T-helper 2 cell treated with Interferon-gamma antibody and Interleukin-4, amounts not matched to agents 100 ng/mL and 5 ng/mL, for 36 hours (primary cell): Measurements from ENCODE around the gene C11orf54. TPM values are rescaled to one million over a fixed set of nuclear protein-coding genes. Genes with fewer than 3 reads are reported as not detected.

ENCODE experiments used
- total RNA-seq: library from RNA; stranded (reverse); gene quantifications from 2 replicates; pipeline ENCODE4 v1.2.3, GENCODE V29; 2022

Gene C11orf54
- total RNA-seq, 1 donor from 2014 or later: 21.7 TPM

Other genes with a start within 250 kb of the C11orf54 start
- 51.3 and 52.1 TPM in 2 replicates for gene SMCO4, start 198.3 kb upstream of the C11orf54 start, total RNA-seq
- gene CEP295, start 80.0 kb upstream of the C11orf54 start, total RNA-seq: 28.1 and 28.9 TPM in 2 replicates
- 194 and 204 TPM in 2 replicates for gene TAF1D, start 177 bp upstream of the C11orf54 start, total RNA-seq
- 44.6 and 48.7 TPM in 2 replicates for gene MED17, start 42.6 kb downstream of the C11orf54 start, total RNA-seq
- gene VSTM5, start 108.9 kb downstream of the C11orf54 start, total RNA-seq: not detected in 2 replicates